GM19099 (cell line): ENCODE measurements around the gene MOB3B.

ENCODE experiments used
- POLR2A ChIP-seq: IDR thresholded peaks from 3 replicates; pipeline ENCODE4 v1.6.1; 2011; ENCODE audit warnings: low read depth; ENCODE audit not compliant: insufficient read length; ENCODE audit errors: extremely low read depth

The MOB3B gene

GRCh38 chr9:27282269-27282668, 247.3 kb downstream of the MOB3B start:
- TF ChIP-seq POLR2A: no peak

DNA sequence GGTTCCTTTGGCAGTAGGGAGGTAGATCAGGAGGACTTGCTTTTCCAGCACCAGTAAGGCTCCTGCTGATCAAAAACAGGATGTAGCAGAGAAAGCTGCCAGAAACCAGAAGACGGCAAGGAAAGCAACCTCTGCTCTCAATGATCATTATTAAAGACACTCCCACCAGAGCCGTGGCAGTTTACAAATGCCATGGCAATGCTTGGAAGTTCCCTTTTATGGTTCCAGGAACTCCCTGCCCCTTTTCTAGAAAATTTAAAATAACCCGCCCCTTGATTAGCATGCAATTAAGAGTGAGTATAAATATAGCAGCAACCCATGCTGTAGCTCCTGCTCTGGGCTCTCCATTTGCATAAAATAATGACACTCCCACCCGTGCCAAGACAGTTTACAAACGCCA, 248.8 kb downstream of the MOB3B start:
- TF ChIP-seq POLR2A: no peak

GRCh38 chr9:27280249-27280648, 249.4 kb downstream of the MOB3B start:
- TF ChIP-seq POLR2A: no peak

DNA sequence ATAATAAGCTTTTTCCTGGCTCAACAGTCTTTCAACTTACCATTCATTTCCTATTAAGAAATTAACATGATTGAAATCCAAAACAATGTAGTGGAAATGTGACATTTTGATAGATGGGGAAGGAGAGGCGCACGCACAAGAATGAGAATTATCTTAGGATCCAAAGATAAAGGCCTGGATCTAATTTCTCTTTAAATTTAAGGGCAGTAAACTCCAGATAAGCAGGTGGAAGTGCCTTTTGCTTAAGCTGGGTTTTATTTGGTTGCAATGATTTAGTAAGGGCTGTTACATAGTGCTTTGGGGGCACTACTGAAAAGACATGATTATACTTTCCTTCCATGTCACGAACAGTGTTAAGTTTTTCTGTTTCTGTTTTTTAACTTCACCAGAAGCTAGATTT, 250.0 kb downstream of the MOB3B start:
- TF ChIP-seq POLR2A: no peak

DNA sequence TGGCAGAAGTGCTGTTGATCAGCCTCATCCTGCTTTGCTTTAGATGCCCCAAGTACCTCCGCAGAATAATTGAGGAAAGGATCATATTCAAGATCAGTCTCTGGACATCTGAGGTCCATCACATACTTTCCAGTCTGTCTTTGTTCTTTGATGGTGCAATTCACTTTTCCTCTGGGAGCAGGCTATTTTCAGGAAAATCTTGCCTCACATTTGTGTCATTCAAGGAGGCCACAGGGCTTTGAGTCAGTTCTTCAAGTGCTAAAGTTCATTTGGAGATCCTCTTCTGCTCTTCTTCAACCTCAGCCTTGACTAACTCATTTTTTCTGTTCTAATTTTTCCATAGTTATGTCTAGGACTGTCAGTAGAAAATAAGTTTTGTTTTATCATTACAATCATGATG, 251.2 kb downstream of the MOB3B start:
- no peak for TF ChIP-seq POLR2A

DNA sequence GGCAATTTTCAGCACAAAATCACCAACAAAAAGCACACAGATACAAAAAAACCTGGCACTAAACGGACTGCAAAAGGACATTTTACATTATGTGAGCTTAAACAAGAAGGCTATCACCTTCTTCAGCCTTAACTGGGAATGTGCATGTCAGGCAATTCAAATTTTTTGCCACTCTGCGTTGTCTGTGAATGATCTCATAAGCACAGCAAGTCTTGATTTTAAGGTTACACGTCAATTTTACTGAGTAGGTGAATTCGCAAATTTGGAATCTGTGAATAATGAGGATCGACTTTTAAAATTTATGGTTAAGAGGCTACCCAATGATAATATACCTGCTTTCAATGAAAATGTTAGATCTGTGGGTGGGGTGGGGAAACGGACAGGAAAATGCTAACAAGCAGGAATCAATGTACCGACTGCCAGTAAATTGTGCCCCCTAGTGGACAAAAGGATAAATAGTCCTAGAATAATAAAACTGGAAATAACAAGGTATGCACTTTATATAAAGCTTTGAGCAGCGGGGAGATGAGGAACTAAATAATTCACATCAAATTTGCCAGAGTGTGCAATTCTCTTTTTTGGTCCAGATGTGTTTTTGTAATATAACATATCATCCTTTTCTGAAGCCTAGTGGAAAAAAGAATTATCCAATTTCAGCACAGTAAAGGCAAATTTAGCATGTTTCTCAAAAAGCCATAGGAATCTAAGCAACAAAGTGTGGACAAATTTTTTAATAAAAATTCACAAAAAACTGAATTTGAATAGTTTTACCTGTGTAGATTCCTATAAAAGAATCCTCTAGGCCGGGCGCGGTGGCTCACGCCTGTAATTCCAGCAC, 253.2 kb downstream of the MOB3B start:
- TF ChIP-seq POLR2A: no peak
